ENCODE data around the gene BABAM1. TPM values are rescaled to one million over a fixed set of nuclear protein-coding genes. Genes with fewer than 3 reads are reported as not detected.

BABAM1 gene
- total RNA-seq, 2 experiments from 2014 or later: 56.2 to 63.5 TPM

GRCh38 chr19:17309198-17309964, 42.1 kb downstream of the BABAM1 start, which contains the start of gene DDA1:
DDA1 (plus strand) TSS chr19:17309563; CDS start chr19:17309655, 92 bp downstream.
- H3K27me3 ChIP-seq (ENCODE audit: control insufficient read depth in 1 of 2, insufficient read depth in 2 of 2, low read length in 2 of 2): no peaks in the 10 kb centered on the region
- peaks cover 67% of the 10 kb centered on the region for H3K4me1 ChIP-seq (ENCODE audit: insufficient read depth, low read length)
- TF ChIP-seq, protein P1, sequence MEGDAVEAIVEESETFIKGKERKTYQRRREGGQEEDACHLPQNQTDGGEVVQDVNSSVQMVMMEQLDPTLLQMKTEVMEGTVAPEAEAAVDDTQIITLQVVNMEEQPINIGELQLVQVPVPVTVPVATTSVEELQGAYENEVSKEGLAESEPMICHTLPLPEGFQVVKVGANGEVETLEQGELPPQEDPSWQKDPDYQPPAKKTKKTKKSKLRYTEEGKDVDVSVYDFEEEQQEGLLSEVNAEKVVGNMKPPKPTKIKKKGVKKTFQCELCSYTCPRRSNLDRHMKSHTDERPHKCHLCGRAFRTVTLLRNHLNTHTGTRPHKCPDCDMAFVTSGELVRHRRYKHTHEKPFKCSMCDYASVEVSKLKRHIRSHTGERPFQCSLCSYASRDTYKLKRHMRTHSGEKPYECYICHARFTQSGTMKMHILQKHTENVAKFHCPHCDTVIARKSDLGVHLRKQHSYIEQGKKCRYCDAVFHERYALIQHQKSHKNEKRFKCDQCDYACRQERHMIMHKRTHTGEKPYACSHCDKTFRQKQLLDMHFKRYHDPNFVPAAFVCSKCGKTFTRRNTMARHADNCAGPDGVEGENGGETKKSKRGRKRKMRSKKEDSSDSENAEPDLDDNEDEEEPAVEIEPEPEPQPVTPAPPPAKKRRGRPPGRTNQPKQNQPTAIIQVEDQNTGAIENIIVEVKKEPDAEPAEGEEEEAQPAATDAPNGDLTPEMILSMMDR (IDR thresholded peaks at IDR 0.05): no peak
- peaks cover 52% of the 10 kb centered on the region for H3K4me1 Mint-ChIP-seq (ENCODE audit: low read depth)
- H3K27ac ChIP-seq (ENCODE audit: low read depth in 1 of 2, low read length in 2 of 2): peak within 1 kb of the TSS; percentile 78 to 81
- H3K36me3 Mint-ChIP-seq (ENCODE audit: low read depth): peaks cover 29% of the 10 kb centered on the region
- CTCF ChIA-PET: interaction anchor here (1.0 to 1.1 kb wide), 3 partner anchors 12 to 82 kb away, joined by 3 read pairs; no protein-coding TSS in a partner anchor
- POLR2A ChIA-PET: interaction anchor here (0.6 to 2.3 kb wide), 20 partner anchors 10 to 550 kb away, joined by 3 to 31 read pairs (median 5); partner anchors contain the start of genes ANO8, BABAM1, BST2 and HAUS8
- no peaks in the 10 kb centered on the region for H3K9me3 ChIP-seq (ENCODE audit: control insufficient read depth in 1 of 2, insufficient read depth in 1 of 2, low read length in 2 of 2)
- peaks cover 23% of the 10 kb centered on the region for H3K36me3 ChIP-seq (ENCODE audit: insufficient read depth, low read length)
- DNase-seq: peak; percentile 96 to 100 (median 98)
- peak within 1 kb of the TSS; percentile 89 for H3K27ac Mint-ChIP-seq
- ATAC-seq (ENCODE audit: poor library complexity): peak; percentile 87
- intact Hi-C loops (cut with DNase I, micrococcal nuclease): loop anchor here (1.0 kb wide), 3 partner anchors 25 to 42 kb away; partner anchors contain the start of genes ANO8 (in 1 of the 2), BABAM1 (in 1 of the 2) and GTPBP3 (in 1 of the 2)
- H3K9me3 Mint-ChIP-seq: no peaks in the 10 kb centered on the region
- no peaks in the 10 kb centered on the region for H3K27me3 Mint-ChIP-seq
- H3K4me3 ChIP-seq (ENCODE audit: low read length): peak within 1 kb of the TSS; percentile 99
- peak within 1 kb of the TSS; percentile 93 for H3K4me3 Mint-ChIP-seq

DNA sequence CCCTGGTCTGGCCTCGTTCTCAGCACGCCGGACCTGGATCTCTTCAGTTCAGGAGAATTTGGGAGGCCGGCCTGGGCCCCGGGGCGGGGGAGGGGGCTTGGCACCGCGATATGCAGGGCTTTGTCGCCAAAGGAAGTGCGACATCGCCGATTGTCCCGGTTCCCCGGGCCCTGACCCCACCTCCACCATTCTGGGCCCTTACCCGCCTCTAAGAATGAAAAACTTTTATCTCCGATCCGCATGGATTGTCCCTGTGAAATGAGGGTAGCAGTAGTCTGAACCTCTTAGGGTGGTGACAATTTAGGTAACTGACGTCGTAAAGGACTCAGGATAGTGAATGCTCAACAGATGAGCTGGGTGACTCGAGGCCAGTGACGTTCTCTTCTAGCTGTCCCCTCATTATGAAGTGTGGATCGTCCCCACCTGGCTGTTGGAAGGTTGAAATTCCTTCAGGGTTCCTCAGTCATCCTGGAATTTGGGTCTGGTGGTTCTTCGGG, 42.8 kb downstream of the BABAM1 start:
- Mint-ChIP-seq H3K36me3 (ENCODE audit: low read depth) (peaks cover 30% of the 10 kb centered on the region), H3K4me3 (peak overlapping the region; percentile 93), H3K9me3 (no peaks in the 10 kb centered on the region), H3K27me3 (no peaks in the 10 kb centered on the region), H3K4me1 (ENCODE audit: low read depth) (peaks cover 46% of the 10 kb centered on the region), H3K27ac (peak overlapping the region; percentile 89)
- POLR2A ChIA-PET: interaction anchor here (0.5 to 2.3 kb wide), 11 partner anchors 17 to 296 kb away, joined by 3 to 31 read pairs (median 9); partner anchors contain the start of genes ANO8, BABAM1, BST2 and MVB12A
- H3K27me3 ChIP-seq (ENCODE audit: control insufficient read depth in 1 of 2, insufficient read depth in 2 of 2, low read length in 2 of 2): no peaks in the 10 kb centered on the region
- peaks cover 60% of the 10 kb centered on the region for H3K4me1 ChIP-seq (ENCODE audit: insufficient read depth, low read length)
- ATAC-seq (ENCODE audit: poor library complexity): no peak
- peaks cover 29% of the 10 kb centered on the region for H3K36me3 ChIP-seq (ENCODE audit: insufficient read depth, low read length)
- TF ChIP-seq, protein P1 (IDR thresholded peaks at IDR 0.05): no peak
- peak overlapping the region; percentile 78 to 81 for H3K27ac ChIP-seq (ENCODE audit: low read depth in 1 of 2, low read length in 2 of 2)
- DNase-seq: no peak
- H3K4me3 ChIP-seq (ENCODE audit: low read length): peak overlapping the region; percentile 99
- intact Hi-C loops (cut with DNase I, micrococcal nuclease): loop anchor here (1.0 kb wide), 3 partner anchors 24 to 43 kb away; partner anchors contain the start of genes ANO8 (in 1 of the 2), BABAM1 (in 1 of the 2) and GTPBP3 (in 1 of the 2)
- CTCF ChIA-PET: interaction anchor here (0.7 to 0.8 kb wide), 2 partner anchors 17 to 628 kb away, joined by 3 to 6 read pairs; no protein-coding TSS in a partner anchor
- H3K9me3 ChIP-seq (ENCODE audit: control insufficient read depth in 1 of 2, insufficient read depth in 1 of 2, low read length in 2 of 2): no peaks in the 10 kb centered on the region

- ATAC-seq (ENCODE audit: poor library complexity) (no peak), DNase-seq (no peak)
- peak overlapping the region; percentile 82 for H3K4me3 Mint-ChIP-seq
- no peak overlapping the region for H3K27ac ChIP-seq (ENCODE audit: low read depth in 1 of 2, low read length in 2 of 2)
- H3K36me3 ChIP-seq (ENCODE audit: insufficient read depth, low read length): peaks cover 38% of the 10 kb centered on the region
- TF ChIP-seq, protein P1 (IDR thresholded peaks at IDR 0.05): no peak
- intact Hi-C loops (cut with DNase I, micrococcal nuclease): no loop called here
- H3K4me1 ChIP-seq (ENCODE audit: insufficient read depth, low read length): peaks cover 46% of the 10 kb centered on the region
- peaks cover 32% of the 10 kb centered on the region for H3K4me1 Mint-ChIP-seq (ENCODE audit: low read depth)
- peaks cover 42% of the 10 kb centered on the region for H3K36me3 Mint-ChIP-seq (ENCODE audit: low read depth)
- H3K4me3 ChIP-seq (ENCODE audit: low read length): no peak overlapping the region
- no peaks in the 10 kb centered on the region for H3K9me3 ChIP-seq (ENCODE audit: control insufficient read depth in 1 of 2, insufficient read depth in 1 of 2, low read length in 2 of 2)
- no peaks in the 10 kb centered on the region for H3K27me3 ChIP-seq (ENCODE audit: control insufficient read depth in 1 of 2, insufficient read depth in 2 of 2, low read length in 2 of 2)
- CTCF ChIA-PET: no interaction called here
- H3K27ac Mint-ChIP-seq: peak overlapping the region; percentile 74
- no peaks in the 10 kb centered on the region for H3K27me3 Mint-ChIP-seq
- POLR2A ChIA-PET: interaction anchor here (0.6 kb wide), 1 partner anchor 200 kb away, joined by 3 read pairs; the partner anchor contains the start of gene PGLS
- H3K9me3 Mint-ChIP-seq: no peaks in the 10 kb centered on the region
Measured at GRCh38 chr19:17311455-17312188, 44.4 kb downstream of the BABAM1 start.

Data from CD4-positive, alpha-beta T cell (primary cell).